C4-2B (cell line): Measurements from ENCODE around the gene SMYD2.

Experiments
- ZFX ChIP-seq: fragments of 450-650 bp; IDR thresholded peaks from 2 replicates; pipeline ENCODE4 v1.6.1; 2017
- TF ChIP-seq, protein P1 (sequence below): fragments of 450-650 bp; conservative IDR thresholded peaks from 2 replicates; pipeline ENCODE4 v1.5.1; 2017; ENCODE audit warnings: mild to moderate bottlenecking

DNA sequence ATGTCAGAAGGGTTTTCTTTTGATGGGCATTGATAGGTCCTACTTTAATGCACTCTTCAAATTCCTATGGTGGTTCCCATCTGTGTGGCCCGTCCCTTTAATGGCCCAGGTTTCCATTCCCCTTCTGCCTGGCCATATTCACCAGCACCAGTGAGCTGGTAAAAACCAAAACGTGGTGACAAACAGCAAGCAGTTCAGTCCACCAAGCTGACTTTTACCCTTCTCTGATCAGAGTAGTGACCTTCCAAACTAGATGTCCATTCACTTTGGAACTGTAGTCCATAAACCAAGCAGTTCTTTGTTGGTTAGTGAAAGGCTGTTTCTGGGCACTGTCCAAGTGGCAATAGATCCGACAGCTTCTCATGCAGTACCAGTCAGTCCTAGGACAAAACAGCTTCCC lies 60.5 kb downstream of the SMYD2 start:
- TF ChIP-seq, protein P1, sequence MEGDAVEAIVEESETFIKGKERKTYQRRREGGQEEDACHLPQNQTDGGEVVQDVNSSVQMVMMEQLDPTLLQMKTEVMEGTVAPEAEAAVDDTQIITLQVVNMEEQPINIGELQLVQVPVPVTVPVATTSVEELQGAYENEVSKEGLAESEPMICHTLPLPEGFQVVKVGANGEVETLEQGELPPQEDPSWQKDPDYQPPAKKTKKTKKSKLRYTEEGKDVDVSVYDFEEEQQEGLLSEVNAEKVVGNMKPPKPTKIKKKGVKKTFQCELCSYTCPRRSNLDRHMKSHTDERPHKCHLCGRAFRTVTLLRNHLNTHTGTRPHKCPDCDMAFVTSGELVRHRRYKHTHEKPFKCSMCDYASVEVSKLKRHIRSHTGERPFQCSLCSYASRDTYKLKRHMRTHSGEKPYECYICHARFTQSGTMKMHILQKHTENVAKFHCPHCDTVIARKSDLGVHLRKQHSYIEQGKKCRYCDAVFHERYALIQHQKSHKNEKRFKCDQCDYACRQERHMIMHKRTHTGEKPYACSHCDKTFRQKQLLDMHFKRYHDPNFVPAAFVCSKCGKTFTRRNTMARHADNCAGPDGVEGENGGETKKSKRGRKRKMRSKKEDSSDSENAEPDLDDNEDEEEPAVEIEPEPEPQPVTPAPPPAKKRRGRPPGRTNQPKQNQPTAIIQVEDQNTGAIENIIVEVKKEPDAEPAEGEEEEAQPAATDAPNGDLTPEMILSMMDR: no peak
- TF ChIP-seq ZFX: no peak
